Activated CD4-positive, alpha-beta T cell treated with anti-CD3 and anti-CD28 coated beads, Interleukin-2, Interleukin-4, amounts not matched to agents 100 ng/mL and 50 ng/mL, durations not matched to agents 16 hours and 8 hours (primary cell): ENCODE measurements around the gene TCF7L2.

Experiments
- DNase-seq: peaks from one replicate; pipeline ENCODE4 v3.0.0-alpha.2; 2020; ENCODE audit warnings: low spot score

The TCF7L2 gene

DNA sequence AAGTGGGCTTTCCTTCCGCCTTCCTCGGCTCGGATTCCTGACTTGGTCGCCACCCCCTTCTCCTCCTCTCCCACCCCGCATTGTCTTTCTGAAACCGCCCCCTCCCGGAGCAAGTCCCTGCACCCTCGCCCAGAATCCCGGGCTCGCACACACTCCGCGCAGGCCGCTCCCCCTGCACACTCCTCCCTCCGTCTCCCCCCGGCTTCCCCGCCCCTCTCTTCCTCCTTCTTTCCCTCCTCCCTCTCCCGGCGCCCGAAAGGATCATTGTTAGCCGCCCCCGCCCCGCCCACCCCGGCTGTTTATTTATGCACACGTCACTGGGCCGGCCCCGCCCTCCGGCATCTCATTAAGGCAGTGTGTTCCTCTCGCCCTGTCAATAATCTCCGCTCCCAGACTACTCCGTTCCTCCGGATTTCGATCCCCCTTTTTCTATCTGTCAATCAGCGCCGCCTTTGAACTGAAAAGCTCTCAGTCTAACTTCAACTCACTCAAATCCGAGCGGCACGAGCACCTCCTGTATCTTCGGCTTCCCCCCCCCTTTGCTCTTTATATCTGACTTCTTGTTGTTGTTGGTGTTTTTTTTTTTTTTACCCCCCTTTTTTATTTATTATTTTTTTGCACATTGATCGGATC, at the start of gene TCF7L2:
Gene TCF7L2, plus strand, starts transcription at position 373 of the 633 bp plus-strand sequence. CDS start 510 bp downstream, outside the sequence.
- peak; percentile 28 for DNase-seq

DNA sequence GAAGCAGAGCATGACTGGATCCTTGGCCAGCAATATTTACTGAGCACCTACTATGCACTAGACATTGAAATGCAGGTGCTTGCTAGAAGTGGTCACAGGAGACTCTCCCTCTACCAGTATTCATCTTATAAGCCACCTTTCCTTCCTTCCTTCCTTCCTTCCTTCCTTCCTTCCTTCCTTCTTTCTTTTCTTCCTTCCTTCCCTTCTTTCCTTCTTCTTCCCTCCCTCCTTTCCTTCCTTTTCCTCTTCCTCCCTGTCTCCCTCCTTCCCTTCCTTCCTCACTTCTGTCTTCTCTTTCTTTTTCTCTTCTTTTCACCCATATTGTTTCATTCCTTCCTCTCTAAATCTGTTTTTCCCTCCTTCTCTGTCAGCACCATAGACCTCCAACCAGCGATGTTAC, 47.3 kb upstream of the TCF7L2 start:
- DNase-seq: no peak

- no peak for DNase-seq
These were observed 46.0 kb upstream of the TCF7L2 start for GRCh38 chr10:112904000-112904399.

DNA sequence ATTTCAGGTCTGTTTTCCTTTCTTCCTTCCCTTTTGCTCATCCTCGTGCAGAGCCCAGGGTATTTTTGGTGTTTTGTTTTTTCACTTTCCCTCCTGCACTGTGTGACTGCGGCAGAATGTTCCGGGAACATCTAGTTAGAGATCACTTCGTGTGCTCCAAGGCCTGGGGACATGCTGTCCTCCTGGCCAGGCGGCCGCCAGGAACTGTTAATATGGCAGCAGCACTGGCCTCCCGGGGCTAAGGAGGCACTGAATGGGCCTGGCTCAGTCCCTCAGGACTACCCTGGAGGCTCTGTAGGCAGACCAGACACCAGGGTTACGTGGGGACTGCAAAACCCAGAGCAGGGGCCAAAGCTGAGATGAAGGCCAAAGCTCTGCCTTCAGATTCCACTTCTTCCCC, 43.1 kb upstream of the TCF7L2 start:
- DNase-seq: no peak

- no peak for DNase-seq
These were observed 42.2 kb upstream of the TCF7L2 start for GRCh38 chr10:112907893-112908292.

GRCh38 chr10:112911206-112911605, 38.8 kb upstream of the TCF7L2 start:
- DNase-seq: no peak

GRCh38 chr10:112912410-112912928, 37.6 kb upstream of the TCF7L2 start:
- DNase-seq: no peak

DNA sequence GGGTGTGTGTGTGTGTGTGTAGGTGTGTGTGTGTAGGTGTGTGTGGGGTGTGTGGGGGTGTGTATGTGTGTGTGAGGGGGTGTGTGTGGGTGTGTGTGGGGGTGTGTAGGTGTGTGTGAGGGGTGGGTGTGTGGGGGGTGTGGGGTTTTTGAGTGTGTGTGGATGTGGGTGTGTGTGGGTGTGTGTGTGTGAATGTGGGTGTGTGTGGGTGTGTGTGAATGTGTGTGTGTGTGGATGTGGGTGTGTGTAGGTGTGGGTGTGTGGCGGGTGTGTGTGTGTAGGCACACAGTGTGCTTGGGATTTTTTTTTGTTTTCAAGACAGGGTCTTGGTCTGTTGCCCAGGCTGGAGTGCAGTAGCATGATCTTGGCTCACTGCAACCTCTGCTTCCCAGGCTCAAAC, 36.8 kb upstream of the TCF7L2 start:
- DNase-seq: no peak

DNA sequence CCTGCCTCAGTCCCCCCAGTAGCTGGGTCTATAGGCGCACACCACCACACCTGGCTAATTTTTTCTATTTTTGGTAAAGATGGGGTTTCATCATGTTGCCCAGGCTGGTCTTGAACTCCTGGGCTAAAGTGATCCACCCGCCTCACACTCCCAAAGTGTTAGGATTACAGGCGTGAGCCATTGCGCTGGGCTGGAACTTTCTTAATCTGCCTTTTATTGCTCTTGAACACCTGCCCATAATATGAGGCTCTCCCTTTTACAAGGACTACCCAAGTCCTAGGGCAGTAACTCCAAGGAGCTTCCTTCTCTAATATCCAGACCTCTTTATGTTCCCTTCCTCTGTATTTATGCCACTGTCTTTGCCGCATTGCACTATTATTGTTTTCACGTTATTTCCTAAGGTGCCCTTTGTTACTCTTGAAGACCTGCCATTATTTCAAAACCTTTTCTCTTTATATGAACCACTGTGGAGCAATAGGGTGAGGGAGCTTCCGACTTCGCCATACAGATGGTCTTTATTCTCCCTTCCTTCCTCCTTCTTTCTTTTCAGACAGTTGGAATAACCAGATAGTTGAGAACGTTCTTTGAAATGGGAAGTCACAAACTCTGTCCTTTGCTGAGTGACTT, 36.3 kb upstream of the TCF7L2 start:
- DNase-seq: no peak

DNA sequence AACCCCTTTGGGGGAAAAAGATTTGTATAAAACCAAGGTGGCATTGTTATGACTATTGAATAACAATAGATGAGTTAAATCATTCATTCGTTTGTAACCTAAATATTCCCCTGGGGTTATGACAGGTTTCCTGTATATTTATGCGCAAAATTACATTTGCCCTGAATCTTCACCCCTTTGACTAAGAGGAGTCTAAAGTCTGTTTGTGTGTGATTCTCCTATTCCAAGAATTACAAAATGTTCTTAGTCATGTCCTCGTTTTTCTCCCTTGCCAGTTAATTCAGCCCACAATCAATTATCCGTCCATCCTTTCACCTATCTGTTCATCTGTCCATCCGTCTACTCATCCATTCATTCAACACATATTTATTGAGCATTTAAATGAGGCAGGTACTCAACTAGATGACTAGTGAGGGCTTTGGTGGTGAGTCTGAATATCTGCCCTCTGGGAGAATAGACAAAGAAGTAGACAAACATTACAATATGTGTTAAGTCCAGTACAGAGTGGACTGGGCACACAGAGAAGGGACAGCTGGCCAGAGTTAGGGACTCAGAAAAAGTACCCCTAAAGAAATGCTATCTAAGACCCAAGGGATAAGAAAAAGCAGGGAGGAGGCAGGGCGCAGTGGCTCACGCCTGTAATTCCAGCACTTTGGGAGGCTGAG, 35.6 kb upstream of the TCF7L2 start:
- DNase-seq: no peak

GRCh38 chr10:112915590-112916572, 34.2 kb upstream of the TCF7L2 start:
- DNase-seq: no peak

GRCh38 chr10:112917681-112918080, 32.4 kb upstream of the TCF7L2 start:
- no peak for DNase-seq

- no peak for DNase-seq
These were observed 31.3 kb upstream of the TCF7L2 start for GRCh38 chr10:112918771-112919170.

GRCh38 chr10:112919721-112920120, 30.3 kb upstream of the TCF7L2 start:
- no peak for DNase-seq

DNA sequence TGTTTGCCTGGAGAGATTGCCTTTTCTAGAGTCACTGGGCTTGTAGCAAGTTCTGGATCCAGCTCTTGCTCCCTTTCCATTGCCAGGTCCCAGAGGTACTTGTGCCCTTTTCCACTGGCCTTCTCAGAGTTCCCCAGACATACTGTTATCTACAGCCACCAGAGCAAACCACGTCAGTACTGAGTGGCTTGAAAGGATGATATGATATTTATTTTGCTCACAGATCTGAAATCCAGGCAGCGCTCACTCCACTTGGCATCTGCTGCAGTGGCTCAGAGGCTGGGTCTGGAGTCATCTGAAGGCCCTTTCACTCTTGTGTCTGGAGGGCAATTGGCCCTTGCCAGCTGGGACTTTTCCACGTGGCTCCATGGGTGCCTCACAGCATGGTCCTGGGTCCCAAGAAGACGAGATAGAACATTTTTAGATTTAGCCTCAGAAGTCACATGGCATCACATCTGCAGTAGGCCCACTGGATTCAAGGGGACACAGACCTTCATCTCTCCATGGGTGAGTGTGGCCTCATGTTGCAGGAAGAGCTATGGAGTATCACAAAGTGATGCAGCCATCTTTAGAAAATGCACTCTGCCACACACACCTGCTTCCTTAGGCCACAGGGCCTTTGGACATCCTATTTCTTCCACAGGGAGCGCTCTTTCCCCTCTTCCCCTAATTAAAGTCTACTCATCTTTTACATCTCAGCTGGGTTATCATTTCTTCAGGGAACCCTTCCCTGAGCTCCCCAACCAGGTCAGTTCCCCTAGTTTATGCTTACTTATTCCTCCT, 22.9 kb upstream of the TCF7L2 start:
- DNase-seq: no peak

- DNase-seq: no peak
These were observed 22.1 kb upstream of the TCF7L2 start for GRCh38 chr10:112927980-112928379.

DNA sequence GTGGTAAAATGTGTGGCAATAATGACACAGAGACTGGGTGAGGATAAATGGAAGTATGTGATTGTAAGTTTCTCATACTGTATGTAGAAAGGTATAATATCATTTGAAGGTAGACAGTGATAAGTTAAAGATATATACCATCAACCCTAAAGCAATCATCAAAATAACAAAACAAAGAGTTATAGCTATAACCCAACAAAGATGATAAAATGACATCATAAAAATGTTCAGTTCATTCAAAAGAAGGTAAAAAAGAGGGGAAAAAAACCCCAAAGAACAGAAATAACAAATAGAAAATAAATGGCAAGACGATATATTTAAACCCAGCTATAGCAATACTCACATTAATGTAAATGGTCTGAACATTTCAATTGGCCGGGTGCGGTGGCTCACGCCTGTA, 17.4 kb upstream of the TCF7L2 start:
- no peak for DNase-seq

DNA sequence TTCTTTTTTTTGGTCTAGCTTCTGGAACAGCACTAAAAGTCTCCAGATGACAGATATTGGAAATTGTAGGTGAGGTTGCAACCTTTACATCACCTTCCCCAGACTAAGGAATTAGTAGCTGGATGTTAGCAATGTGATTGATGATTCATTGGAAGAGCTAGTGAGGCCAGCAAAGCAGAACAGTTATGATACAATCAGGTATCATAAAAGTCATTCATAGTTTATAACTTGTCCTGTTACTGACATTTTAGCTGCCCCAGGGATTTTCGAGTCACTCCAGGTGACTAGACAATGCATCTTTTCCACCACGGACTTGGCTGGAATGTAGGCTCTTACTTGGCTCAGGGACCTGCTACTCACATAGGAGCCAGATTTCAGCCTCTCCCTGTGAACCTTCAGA, 15.9 kb upstream of the TCF7L2 start:
- no peak for DNase-seq

GRCh38 chr10:112938808-112939482, 11.1 kb upstream of the TCF7L2 start:
- DNase-seq: no peak

DNA sequence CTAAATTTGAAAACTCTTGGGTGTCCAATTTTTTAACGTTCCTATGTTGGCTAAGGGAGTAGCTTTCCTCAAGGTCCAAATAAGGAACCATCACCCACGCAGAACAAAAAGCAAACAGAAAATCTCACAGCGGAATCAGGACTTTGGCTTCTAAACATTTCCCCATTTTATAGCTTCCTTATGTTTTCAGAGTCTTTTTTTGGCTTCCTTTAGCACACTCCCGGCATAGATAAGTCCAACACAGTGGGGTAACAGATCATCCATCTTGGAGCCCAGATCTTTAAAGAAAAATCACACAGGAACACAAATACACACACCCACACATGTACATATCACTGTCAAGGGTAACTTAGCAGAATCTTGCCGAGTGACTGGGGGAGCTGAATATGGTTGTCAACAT, 4.2 kb upstream of the TCF7L2 start:
- DNase-seq: no peak

- DNase-seq: no peak
These were observed 3.4 kb upstream of the TCF7L2 start for GRCh38 chr10:112946649-112947048.
